OCI-LY7 (cell line): ENCODE data around the gene EVI5. TPM values are rescaled to one million over a fixed set of nuclear protein-coding genes. Genes with fewer than 3 reads are reported as not detected.

Source experiments
- BruUV-seq: library from RNA; stranded (reverse); fragments of 400-500 nt; replicated peaks from 2 replicates; lab custom pipeline; 2021; lab: Mats Ljungman, UMichigan
- CTCF ChIA-PET: fragments of 300-600 bp; sonication (Branson Sonifier 250); formaldehyde crosslinking; loops from one replicate; lab custom pipeline; 2022; ENCODE audit warnings: antibody characterized with exemption; ENCODE audit not compliant: unreplicated experiment; lab: Charles Lee
- POLR2A ChIA-PET: fragments of 300-600 bp; sonication (Branson Sonifier 250); formaldehyde crosslinking; loops from one replicate; lab custom pipeline; 2022; ENCODE audit warnings: antibody characterized with exemption; lab: Charles Lee
- DNase-seq: peaks from one replicate; pipeline ENCODE4 v3.0.0-alpha.2; 2015; ENCODE audit warnings: low spot score
- H2AFZ ChIP-seq: fragments of 200-600 bp; sonication (generic), shearing (Covaris generic); 2 replicates; pipeline ENCODE4 v1.6.1; 2014; ENCODE audit warnings: mild to moderate bottlenecking, antibody characterized with exemption, low read length, moderate library complexity
- H3K27ac ChIP-seq: fragments of 200-600 bp; sonication (generic); 2 replicates; pipeline ENCODE4 v1.5.1; 2014; ENCODE audit warnings: mixed run types, low read depth, mild to moderate bottlenecking, moderate library complexity, low read length, inconsistent platforms; ENCODE audit not compliant: poor library complexity, severe bottlenecking
- H3K36me3 ChIP-seq: fragments of 200-600 bp; sonication (generic); 2 replicates; pipeline ENCODE4 v1.6.1; 2014; ENCODE audit warnings: mild to moderate bottlenecking, antibody characterized with exemption, low read length, moderate library complexity, mixed read lengths; ENCODE audit not compliant: insufficient read depth
- H3K4me1 ChIP-seq: fragments of 200-600 bp; sonication (generic); 2 replicates; pipeline ENCODE4 v1.5.1; 2014; ENCODE audit warnings: mild to moderate bottlenecking, low read length; ENCODE audit not compliant: insufficient read depth, poor library complexity, severe bottlenecking
- H3K4me2 ChIP-seq: fragments of 200-600 bp; sonication (generic); 2 replicates; pipeline ENCODE4 v1.6.1; 2014; ENCODE audit warnings: mild to moderate bottlenecking, low read length
- H3K4me3 ChIP-seq: fragments of 200-600 bp; sonication (generic); 2 replicates; pipeline ENCODE4 v1.5.1; 2014; ENCODE audit warnings: mild to moderate bottlenecking, low read depth, low read length; ENCODE audit not compliant: poor library complexity, severe bottlenecking
- H3K79me2 ChIP-seq: fragments of 200-600 bp; sonication (generic); 2 replicates; pipeline ENCODE4 v1.6.1; 2016; ENCODE audit warnings: low read depth, mild to moderate bottlenecking, low read length, moderate library complexity, mixed read lengths; ENCODE audit not compliant: insufficient read depth
- H3K9me2 ChIP-seq: fragments of 200-600 bp; sonication (generic); 2 replicates; pipeline ENCODE4 v1.6.1; 2016; ENCODE audit warnings: mild to moderate bottlenecking, low read length, mixed read lengths; ENCODE audit not compliant: insufficient read depth
- H3K9me3 ChIP-seq: fragments of 200-600 bp; sonication (generic); 2 replicates; pipeline ENCODE4 v1.6.1; 2014; ENCODE audit warnings: mild to moderate bottlenecking, mixed run types, low read length, mixed read lengths
- H4K20me1 ChIP-seq: fragments of 200-600 bp; sonication (generic); 2 replicates; pipeline ENCODE4 v1.6.1; 2014; ENCODE audit warnings: mild to moderate bottlenecking, antibody characterized with exemption, low read length, moderate library complexity, mixed read lengths; ENCODE audit not compliant: insufficient read depth
- CTCF ChIP-seq: fragments of 200-600 bp; sonication (generic); conservative IDR thresholded peaks from 2 replicates; pipeline ENCODE4 v1.5.1; 2014; ENCODE audit warnings: mild to moderate bottlenecking, antibody characterized with exemption, low read length, moderate library complexity, mixed read lengths
- EZH2phosphoT487 ChIP-seq: fragments of 200-600 bp; sonication (generic); IDR thresholded peaks from 2 replicates; pipeline ENCODE4 v1.6.1; 2018; ENCODE audit warnings: low read depth, borderline replicate concordance, mild to moderate bottlenecking, mixed run types, antibody characterized with exemption, low read length, moderate library complexity, mixed read lengths
- intact Hi-C: fragments of 100-400 bp; cut with micrococcal nuclease; formaldehyde crosslinking; loops from one replicate; pipeline ENCODE4 v1.10.0; 2022; ENCODE audit not compliant: unreplicated experiment
- total RNA-seq, 2 experiments: library from RNA; depleted of rRNA in 1 of 2; stranded (reverse); fragments of >200 nt in 1 of 2; shearing (Covaris generic) in 1 of 2; gene quantifications; 2 replicates each; pipeline ENCODE4 v1.2.3, GENCODE V29; 2014 to 2022

Gene EVI5
- total RNA-seq, 2 experiments from 2014 or later = 15.1 to 27.8 TPM

DNA sequence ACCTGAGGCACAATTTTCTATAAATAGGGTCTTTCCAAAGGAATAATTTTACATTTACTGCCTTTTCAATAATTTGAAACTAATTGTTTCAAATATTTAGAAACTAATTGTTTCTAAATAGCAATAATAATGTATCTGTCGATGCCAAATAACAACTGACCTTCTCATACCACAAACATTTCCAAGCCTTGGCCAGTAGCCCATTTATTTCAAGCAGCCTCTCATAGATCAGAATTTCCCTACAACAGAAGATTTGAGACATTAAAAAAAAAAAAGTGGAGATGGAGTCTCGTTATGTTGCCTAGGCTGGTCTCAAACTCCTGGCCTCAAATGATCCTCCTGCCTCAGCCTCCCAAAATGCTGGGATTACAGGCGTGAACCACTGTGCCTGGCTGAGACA is 296.1 kb downstream of the EVI5 start:
- Histone ChIP-seq H3K4me1 (peaks cover 24% of the 10 kb centered on the region), H3K36me3 (no peaks in the 10 kb centered on the region), H3K27ac (no peak overlapping the region), H2AFZ (no peak overlapping the region), H3K4me3 (no peak overlapping the region), H3K79me2 (no peaks in the 10 kb centered on the region), H3K9me3 (no peaks in the 10 kb centered on the region), H3K4me2 (no peak overlapping the region), H3K9me2 (no peaks in the 10 kb centered on the region), H4K20me1 (no peaks in the 10 kb centered on the region)
- ChIA-PET CTCF (no interaction called here), POLR2A (interaction anchor here (0.7 to 0.8 kb wide), 5 partner anchors 15 to 557 kb away, joined by 3 to 5 read pairs (median 3); no protein-coding TSS in a partner anchor)
- TF ChIP-seq EZH2phosphoT487 = no peak
- no peak for TF ChIP-seq CTCF
- DNase-seq = no peak
- intact Hi-C loops = no loop called here
- no TSS peak for BruUV-seq

GRCh38 chr1:92488416-92488815 is 296.5 kb downstream of the EVI5 start:
- no peak overlapping the region for H2AFZ ChIP-seq
- no peaks in the 10 kb centered on the region for H3K79me2 ChIP-seq
- peaks cover 24% of the 10 kb centered on the region for H3K4me1 ChIP-seq
- H4K20me1 ChIP-seq = no peaks in the 10 kb centered on the region
- BruUV-seq = no TSS peak
- H3K27ac ChIP-seq = no peak overlapping the region
- CTCF ChIA-PET = no interaction called here
- intact Hi-C loops = no loop called here
- H3K4me2 ChIP-seq = no peak overlapping the region
- no peaks in the 10 kb centered on the region for H3K9me2 ChIP-seq
- H3K36me3 ChIP-seq = no peaks in the 10 kb centered on the region
- TF ChIP-seq CTCF (no peak), EZH2phosphoT487 (no peak)
- no peak overlapping the region for H3K4me3 ChIP-seq
- DNase-seq = no peak
- no peaks in the 10 kb centered on the region for H3K9me3 ChIP-seq
- POLR2A ChIA-PET = interaction anchor here (0.8 kb wide), 1 partner anchor 14 kb away, joined by 3 read pairs; no protein-coding TSS in a partner anchor

DNA sequence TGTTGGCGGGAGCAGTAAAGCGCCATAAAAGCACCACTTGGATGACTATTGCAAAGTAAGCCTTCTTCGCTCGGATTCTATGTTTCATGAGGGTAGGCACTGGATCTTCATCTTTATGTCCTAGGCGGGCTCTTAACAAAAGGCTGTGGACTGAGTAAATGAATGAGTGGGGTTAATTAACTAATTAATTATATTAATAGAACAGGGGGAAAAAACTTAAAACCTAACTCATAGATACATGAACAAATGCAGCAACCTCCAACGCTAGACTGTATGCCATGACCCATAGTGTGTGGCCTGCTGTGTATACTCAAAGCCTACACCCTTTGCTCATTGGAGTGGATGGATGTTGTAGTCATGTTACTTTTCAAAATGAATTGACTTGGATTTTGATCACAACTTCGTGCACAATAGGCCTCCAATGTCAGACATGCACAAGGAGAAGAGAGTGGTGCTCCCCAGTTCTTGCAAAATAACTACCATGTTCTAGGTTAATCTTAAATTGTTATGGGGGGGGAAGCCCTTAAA is 297.8 kb downstream of the EVI5 start:
- Histone ChIP-seq H3K9me2 (no peaks in the 10 kb centered on the region), H3K4me1 (peaks cover 24% of the 10 kb centered on the region), H3K9me3 (no peaks in the 10 kb centered on the region), H3K36me3 (no peaks in the 10 kb centered on the region), H4K20me1 (no peaks in the 10 kb centered on the region), H2AFZ (no peak overlapping the region), H3K79me2 (no peaks in the 10 kb centered on the region), H3K27ac (no peak overlapping the region), H3K4me3 (no peak overlapping the region), H3K4me2 (peak overlapping the region; percentile 22; the same call in 1 of the 2 replicates)
- intact Hi-C loops = no loop called here
- DNase-seq = no peak
- ChIA-PET CTCF (no interaction called here), POLR2A (no interaction called here)
- TF ChIP-seq EZH2phosphoT487 = no peak
- BruUV-seq = no TSS peak
